Gastroesophageal sphincter (tissue), 4 donors: Measurements from ENCODE around the gene ST7. TPM values are rescaled to one million over a fixed set of nuclear protein-coding genes. Genes with fewer than 3 reads are reported as not detected.

Experiments used
- ATAC-seq: fragments of 150-250 bp; one replicate; pipeline ENCODE4 v1.9.1; 2016; ENCODE audit warnings: mild to moderate bottlenecking, moderate library complexity
- H3K27ac ChIP-seq, 4 donors: fragments of 200-600 bp; sonication (generic) in 3 of 4; 1 replicate in 3 of 4; 2 replicates in 1 of 4; pipeline ENCODE4 v1.5.1; 2016 to 2019
- H3K27me3 ChIP-seq: fragments of 200-600 bp; sonication (generic); one replicate; pipeline ENCODE4 v1.5.1; 2019
- H3K36me3 ChIP-seq, 2 donors: fragments of 200-600 bp; sonication (generic); one replicate each; pipeline ENCODE4 v1.5.1; 2019; ENCODE audit warnings: control low read depth in 1 of 2
- H3K4me1 ChIP-seq, 3 donors: fragments of 200-600 bp; sonication (generic); 1 replicate in 2 of 3; 2 replicates in 1 of 3; pipeline ENCODE4 v1.5.1; 2016 to 2019; ENCODE audit warnings: control low read depth in 2 of 3
- H3K4me3 ChIP-seq, 2 donors: fragments of 200-600 bp; sonication (generic); one replicate each; pipeline ENCODE4 v1.5.1; 2019; ENCODE audit warnings: mild to moderate bottlenecking in 1 of 2, moderate library complexity in 1 of 2
- H3K9me3 ChIP-seq, 3 donors: fragments of 200-600 bp; sonication (generic); one replicate each; pipeline ENCODE4 v1.5.1; 2017 to 2019; ENCODE audit warnings: control low read depth in 2 of 3
- CTCF ChIP-seq, 4 experiments: fragments of 200-600 bp in 2 of 4; fragments of 450-650 bp in 2 of 4; sonication (generic) in 1 of 4; IDR thresholded peaks; one replicate each; pipeline ENCODE4 v1.5.1; 2017 to 2019; ENCODE audit warnings: antibody characterized with exemption in 4 of 4, mild to moderate bottlenecking in 2 of 4, moderate library complexity in 2 of 4
- EP300 ChIP-seq: sonication (generic); formaldehyde crosslinking; IDR thresholded peaks from one replicate; pipeline ENCODE4 v1.6.1; 2017; ENCODE audit warnings: antibody characterized with exemption, mild to moderate bottlenecking
- POLR2A ChIP-seq, 2 donors: fragments of 450-650 bp; IDR thresholded peaks; one replicate each; pipeline ENCODE4 v1.6.1; 2017; ENCODE audit warnings: antibody characterized with exemption in 2 of 2, mild to moderate bottlenecking in 2 of 2, moderate library complexity in 1 of 2
- POLR2AphosphoS5 ChIP-seq: sonication (generic); formaldehyde crosslinking; IDR thresholded peaks from one replicate; pipeline ENCODE4 v1.6.1; 2017; ENCODE audit warnings: antibody characterized with exemption
- WGBS, 2 donors: methylation state at CpG; one replicate each; pipeline ENCODE4 v1.1.5; 2018; ENCODE audit warnings: low coverage in 1 of 2; 5-methylcytosine and 5-hydroxymethylcytosine counted together
- total RNA-seq, 4 donors: library from RNA; depleted of rRNA; stranded (reverse); fragments of >200 nt; gene quantifications; one replicate each; pipeline ENCODE4 v1.1.0, GENCODE V29; 2016

The ST7 gene
- total RNA-seq, 4 donors from 2014 or later: 19.1 to 43.9 (median 24.2) TPM

- 83 to 89% methylated on average over 1 to 2 of the region's 2 CpGs for WGBS, 2 donors
- H3K9me3 ChIP-seq: no peaks in the 10 kb centered on the region
- no peaks in the 10 kb centered on the region for H3K27me3 ChIP-seq
- no peak overlapping the region for H3K4me3 ChIP-seq
- no peak overlapping the region for H3K27ac ChIP-seq
- H3K36me3 ChIP-seq: peaks cover 0 to 13% of the 10 kb centered on the region in 2 donors
- no peaks in the 10 kb centered on the region for H3K4me1 ChIP-seq
- ATAC-seq: no peak
- TF ChIP-seq EP300 (no peak), POLR2A (IDR thresholded peaks at IDR 0.05) (no peak), CTCF (IDR thresholded peaks at IDR 0.05) (no peak), POLR2AphosphoS5 (no peak)
Measured at GRCh38 chr7:117179701-117180100, 226.4 kb downstream of the ST7 start.

GRCh38 chr7:117183729-117184128 is 230.4 kb downstream of the ST7 start:
- no peak for ATAC-seq
- no peak for TF ChIP-seq CTCF (IDR thresholded peaks at IDR 0.05)
- no peak for TF ChIP-seq EP300
- TF ChIP-seq POLR2AphosphoS5: no peak
- TF ChIP-seq POLR2A (IDR thresholded peaks at IDR 0.05): no peak
- H3K4me1 ChIP-seq: no peaks in the 10 kb centered on the region
- 90 to 100% methylated on average over 2 of the region's 2 CpGs for WGBS, 2 donors
- H3K4me3 ChIP-seq: no peak overlapping the region
- no peaks in the 10 kb centered on the region for H3K27me3 ChIP-seq
- no peak overlapping the region for H3K27ac ChIP-seq
- no peaks in the 10 kb centered on the region for H3K36me3 ChIP-seq
- no peaks in the 10 kb centered on the region for H3K9me3 ChIP-seq

- ATAC-seq: no peak
- no peak overlapping the region for H3K27ac ChIP-seq
- H3K36me3 ChIP-seq: peaks cover 0 to 5% of the 10 kb centered on the region in 2 donors
- WGBS, 2 donors: 92 to 100% methylated on average over 2 of the region's 2 CpGs
- H3K4me1 ChIP-seq: no peaks in the 10 kb centered on the region
- TF ChIP-seq POLR2AphosphoS5 (no peak), POLR2A (IDR thresholded peaks at IDR 0.05) (no peak)
- no peak overlapping the region for H3K4me3 ChIP-seq
- no peaks in the 10 kb centered on the region for H3K9me3 ChIP-seq
- no peaks in the 10 kb centered on the region for H3K27me3 ChIP-seq
Measured at GRCh38 chr7:117184367-117184766, 231.1 kb downstream of the ST7 start.

GRCh38 chr7:117185124-117185523 is 231.8 kb downstream of the ST7 start:
- H3K4me1 ChIP-seq: no peaks in the 10 kb centered on the region
- ATAC-seq: no peak

GRCh38 chr7:117186218-117187010 is 233.1 kb downstream of the ST7 start:
- Histone ChIP-seq H3K4me1 (no peaks in the 10 kb centered on the region), H3K27me3 (no peaks in the 10 kb centered on the region), H3K27ac (no peak overlapping the region), H3K9me3 (no peaks in the 10 kb centered on the region), H3K4me3 (no peak overlapping the region), H3K36me3 (peaks cover 0 to 23% of the 10 kb centered on the region in 2 donors)
- no peak for ATAC-seq
- 86 to 94% methylated on average over 7 of the region's 7 CpGs for WGBS, 2 donors
- TF ChIP-seq POLR2A (IDR thresholded peaks at IDR 0.05) (no peak), POLR2AphosphoS5 (no peak), EP300 (no peak), CTCF (IDR thresholded peaks at IDR 0.05) (no peak)

More at GRCh38 chr7:117185124-117185523, 231.8 kb downstream of the ST7 start:
- TF ChIP-seq POLR2AphosphoS5 (no peak), POLR2A (IDR thresholded peaks at IDR 0.05) (no peak), EP300 (no peak), CTCF (IDR thresholded peaks at IDR 0.05) (no peak)
- Histone ChIP-seq H3K4me3 (no peak overlapping the region), H3K36me3 (peaks cover 0 to 12% of the 10 kb centered on the region in 2 donors), H3K27me3 (no peaks in the 10 kb centered on the region), H3K9me3 (no peaks in the 10 kb centered on the region), H3K27ac (no peak overlapping the region)
- 97 to 100% methylated on average over 3 of the region's 3 CpGs for WGBS, 2 donors
